Measurements from ENCODE around the gene TIFAB. TPM values are rescaled to one million over a fixed set of nuclear protein-coding genes. Genes with fewer than 3 reads are reported as not detected.

TIFAB gene
- total RNA-seq, 1 donor from 2014 or later: not detected

DNA sequence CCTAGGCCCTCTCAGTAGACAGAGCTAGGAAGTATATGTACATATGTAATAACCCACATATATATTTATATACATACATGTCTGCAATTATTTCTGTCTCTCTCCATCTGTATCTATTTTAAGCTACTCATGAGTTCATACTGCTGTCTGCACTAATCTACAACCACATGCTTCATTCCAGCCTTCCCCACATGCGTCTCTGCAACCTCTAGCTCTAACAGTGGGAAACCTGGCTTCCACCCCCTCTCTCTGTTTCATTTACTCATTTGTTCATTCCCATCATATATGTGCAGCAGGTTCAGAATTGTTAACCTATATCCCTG is 28.3 kb downstream of the TIFAB start:
- Mint-ChIP-seq H3K4me3 (ENCODE audit: unreplicated experiment) (no peak overlapping the region), H3K27ac (ENCODE audit: unreplicated experiment) (no peak overlapping the region), H3K9me3 (ENCODE audit: unreplicated experiment) (peaks cover 2% of the 10 kb centered on the region), H3K27me3 (ENCODE audit: low read depth, unreplicated experiment) (no peaks in the 10 kb centered on the region), H3K4me1 (ENCODE audit: low read depth, unreplicated experiment) (peaks cover 11% of the 10 kb centered on the region), H3K36me3 (ENCODE audit: low read depth, unreplicated experiment) (no peaks in the 10 kb centered on the region)
- DNase-seq (ENCODE audit: low read depth): no peak
- Histone ChIP-seq H4K20me1 (ENCODE audit: insufficient read depth, low read length) (no peaks in the 10 kb centered on the region), H2AFZ (ENCODE audit: low read depth, low read length) (no peak overlapping the region), H3K36me3 (ENCODE audit: insufficient read depth, low read length) (no peaks in the 10 kb centered on the region), H3K79me2 (ENCODE audit: insufficient read depth, low read length) (no peaks in the 10 kb centered on the region), H3K4me1 (ENCODE audit: insufficient read depth, low read length) (no peaks in the 10 kb centered on the region), H3K9me3 (ENCODE audit: insufficient read depth, low read depth, low read length) (peaks cover 7% of the 10 kb centered on the region), H3K27me3 (ENCODE audit: insufficient read depth, low read length) (peaks cover 12% of the 10 kb centered on the region), H3K27ac (ENCODE audit: low read depth, low read length) (peak overlapping the region; percentile 15), H3K9ac (ENCODE audit: low read length) (no peak overlapping the region), H3K4me2 (ENCODE audit: low read length) (no peak overlapping the region), H3K4me3 (ENCODE audit: insufficient read depth, low read depth, low read length) (no peak overlapping the region)
- TF ChIP-seq, protein P1, sequence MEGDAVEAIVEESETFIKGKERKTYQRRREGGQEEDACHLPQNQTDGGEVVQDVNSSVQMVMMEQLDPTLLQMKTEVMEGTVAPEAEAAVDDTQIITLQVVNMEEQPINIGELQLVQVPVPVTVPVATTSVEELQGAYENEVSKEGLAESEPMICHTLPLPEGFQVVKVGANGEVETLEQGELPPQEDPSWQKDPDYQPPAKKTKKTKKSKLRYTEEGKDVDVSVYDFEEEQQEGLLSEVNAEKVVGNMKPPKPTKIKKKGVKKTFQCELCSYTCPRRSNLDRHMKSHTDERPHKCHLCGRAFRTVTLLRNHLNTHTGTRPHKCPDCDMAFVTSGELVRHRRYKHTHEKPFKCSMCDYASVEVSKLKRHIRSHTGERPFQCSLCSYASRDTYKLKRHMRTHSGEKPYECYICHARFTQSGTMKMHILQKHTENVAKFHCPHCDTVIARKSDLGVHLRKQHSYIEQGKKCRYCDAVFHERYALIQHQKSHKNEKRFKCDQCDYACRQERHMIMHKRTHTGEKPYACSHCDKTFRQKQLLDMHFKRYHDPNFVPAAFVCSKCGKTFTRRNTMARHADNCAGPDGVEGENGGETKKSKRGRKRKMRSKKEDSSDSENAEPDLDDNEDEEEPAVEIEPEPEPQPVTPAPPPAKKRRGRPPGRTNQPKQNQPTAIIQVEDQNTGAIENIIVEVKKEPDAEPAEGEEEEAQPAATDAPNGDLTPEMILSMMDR (IDR thresholded peaks at IDR 0.05; ENCODE audit: insufficient read depth, low read depth, low read length): no peak
- TF ChIP-seq EZH2 (IDR thresholded peaks at IDR 0.05; ENCODE audit: insufficient read depth, low read length): no peak
- FAIRE-seq: no peak

DNA sequence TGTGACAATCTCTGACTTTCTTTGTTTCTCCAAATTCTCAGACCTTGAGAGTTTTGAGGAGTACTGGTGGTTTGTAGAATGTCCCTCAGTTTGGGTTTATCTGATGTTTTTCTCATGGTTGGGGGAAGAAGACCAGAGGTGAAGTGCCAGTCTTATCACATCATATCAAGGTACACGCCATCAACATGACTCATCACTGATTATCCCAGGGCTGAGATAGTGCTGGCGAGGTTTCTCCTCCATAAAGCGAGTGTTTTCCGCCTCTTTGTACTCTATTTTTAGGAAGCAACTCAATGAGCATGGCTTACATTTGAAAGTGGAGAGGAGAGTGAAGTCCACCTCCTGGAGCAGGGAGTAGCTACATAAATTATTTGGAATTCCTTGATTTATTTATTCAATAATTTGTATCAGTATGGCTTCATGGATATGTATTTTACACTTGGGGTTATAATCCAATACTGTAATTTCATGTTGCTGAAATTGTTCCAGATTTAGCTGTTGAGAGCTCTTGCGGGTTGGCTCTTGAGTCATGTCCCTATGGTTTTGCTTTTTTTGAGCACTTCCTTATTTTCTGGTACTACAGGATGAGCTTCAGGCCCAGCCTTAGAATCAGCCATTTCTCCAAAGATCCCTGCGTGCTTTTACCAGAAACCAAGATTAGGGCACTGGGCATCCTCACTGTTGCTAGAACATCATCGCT is 28.9 kb downstream of the TIFAB start:
- peak; percentile 25 for DNase-seq (ENCODE audit: low read depth)
- TF ChIP-seq EZH2 (IDR thresholded peaks at IDR 0.05; ENCODE audit: insufficient read depth, low read length): no peak
- TF ChIP-seq, protein P1 (IDR thresholded peaks at IDR 0.05; ENCODE audit: insufficient read depth, low read depth, low read length): no peak
- Mint-ChIP-seq H3K36me3 (ENCODE audit: low read depth, unreplicated experiment) (no peaks in the 10 kb centered on the region), H3K4me1 (ENCODE audit: low read depth, unreplicated experiment) (peaks cover 11% of the 10 kb centered on the region), H3K4me3 (ENCODE audit: unreplicated experiment) (no peak overlapping the region), H3K9me3 (ENCODE audit: unreplicated experiment) (peaks cover 4% of the 10 kb centered on the region), H3K27ac (ENCODE audit: unreplicated experiment) (no peak overlapping the region), H3K27me3 (ENCODE audit: low read depth, unreplicated experiment) (peaks cover 3% of the 10 kb centered on the region)
- H2AFZ ChIP-seq (ENCODE audit: low read depth, low read length): peak overlapping the region; percentile 37
- peaks cover 16% of the 10 kb centered on the region for H3K27me3 ChIP-seq (ENCODE audit: insufficient read depth, low read length)
- no peaks in the 10 kb centered on the region for H3K4me1 ChIP-seq (ENCODE audit: insufficient read depth, low read length)
- no peaks in the 10 kb centered on the region for H4K20me1 ChIP-seq (ENCODE audit: insufficient read depth, low read length)
- H3K36me3 ChIP-seq (ENCODE audit: insufficient read depth, low read length): no peaks in the 10 kb centered on the region
- peaks cover 2% of the 10 kb centered on the region for H3K9me3 ChIP-seq (ENCODE audit: insufficient read depth, low read depth, low read length)
- H3K79me2 ChIP-seq (ENCODE audit: insufficient read depth, low read length): no peaks in the 10 kb centered on the region
- FAIRE-seq: no peak
- peak overlapping the region; percentile 28 for H3K27ac ChIP-seq (ENCODE audit: low read depth, low read length)
- H3K9ac ChIP-seq (ENCODE audit: low read length): no peak overlapping the region
- peak overlapping the region; percentile 52 for H3K4me2 ChIP-seq (ENCODE audit: low read length)
- H3K4me3 ChIP-seq (ENCODE audit: insufficient read depth, low read depth, low read length): no peak overlapping the region

DNA sequence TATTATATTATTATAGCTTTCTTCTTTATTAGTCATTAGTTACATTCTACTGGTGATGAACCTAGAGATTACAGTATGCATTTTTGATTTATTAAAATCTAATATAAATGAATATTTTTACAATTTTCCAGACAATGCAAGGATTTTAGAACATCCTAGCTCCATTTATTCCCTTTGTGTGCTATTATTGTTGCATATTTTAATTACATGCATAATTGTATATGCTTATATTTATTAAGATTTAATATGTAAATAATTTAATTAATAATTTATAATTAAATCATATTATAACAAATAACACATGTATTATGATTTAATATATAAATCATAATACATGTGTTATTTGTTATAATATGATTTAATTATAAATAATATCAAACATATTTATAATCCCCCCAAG is 29.7 kb downstream of the TIFAB start:
- DNase-seq (ENCODE audit: low read depth): no peak
- Histone ChIP-seq H3K9ac (ENCODE audit: low read length) (no peak overlapping the region), H3K36me3 (ENCODE audit: insufficient read depth, low read length) (no peaks in the 10 kb centered on the region), H2AFZ (ENCODE audit: low read depth, low read length) (no peak overlapping the region), H3K4me2 (ENCODE audit: low read length) (no peak overlapping the region), H3K4me1 (ENCODE audit: insufficient read depth, low read length) (no peaks in the 10 kb centered on the region), H3K27me3 (ENCODE audit: insufficient read depth, low read length) (peaks cover 19% of the 10 kb centered on the region), H4K20me1 (ENCODE audit: insufficient read depth, low read length) (no peaks in the 10 kb centered on the region), H3K79me2 (ENCODE audit: insufficient read depth, low read length) (no peaks in the 10 kb centered on the region), H3K9me3 (ENCODE audit: insufficient read depth, low read depth, low read length) (no peaks in the 10 kb centered on the region), H3K27ac (ENCODE audit: low read depth, low read length) (no peak overlapping the region), H3K4me3 (ENCODE audit: insufficient read depth, low read depth, low read length) (no peak overlapping the region)
- Mint-ChIP-seq H3K27ac (ENCODE audit: unreplicated experiment) (no peak overlapping the region), H3K9me3 (ENCODE audit: unreplicated experiment) (peaks cover 4% of the 10 kb centered on the region), H3K27me3 (ENCODE audit: low read depth, unreplicated experiment) (peaks cover 3% of the 10 kb centered on the region), H3K36me3 (ENCODE audit: low read depth, unreplicated experiment) (no peaks in the 10 kb centered on the region), H3K4me3 (ENCODE audit: unreplicated experiment) (no peak overlapping the region), H3K4me1 (ENCODE audit: low read depth, unreplicated experiment) (peaks cover 11% of the 10 kb centered on the region)
- no peak for FAIRE-seq
- TF ChIP-seq, protein P1 (IDR thresholded peaks at IDR 0.05; ENCODE audit: insufficient read depth, low read depth, low read length): no peak
- TF ChIP-seq EZH2 (IDR thresholded peaks at IDR 0.05; ENCODE audit: insufficient read depth, low read length): no peak

Measured in astrocyte (in vitro differentiated cells and primary cell).